Activated CD4-positive, alpha-beta T cell treated with anti-CD3 and anti-CD28 coated beads, Interleukin-2, amount 50 U/mL, for 4 hours (primary cell): ENCODE data around the gene MIB2.
A peak's percentile ranks its signal among the peaks of the same experiment; 100 is the strongest.
"Not testable (repeated sequence)": the region's sequence is repeated elsewhere in the genome, so short reads cannot be mapped to it uniquely, and the experiment has no call there.

ENCODE experiments used
- DNase-seq, 2 experiments: peaks; one replicate each; pipeline ENCODE4 v3.0.0-alpha.2; 2020

Gene MIB2

DNA sequence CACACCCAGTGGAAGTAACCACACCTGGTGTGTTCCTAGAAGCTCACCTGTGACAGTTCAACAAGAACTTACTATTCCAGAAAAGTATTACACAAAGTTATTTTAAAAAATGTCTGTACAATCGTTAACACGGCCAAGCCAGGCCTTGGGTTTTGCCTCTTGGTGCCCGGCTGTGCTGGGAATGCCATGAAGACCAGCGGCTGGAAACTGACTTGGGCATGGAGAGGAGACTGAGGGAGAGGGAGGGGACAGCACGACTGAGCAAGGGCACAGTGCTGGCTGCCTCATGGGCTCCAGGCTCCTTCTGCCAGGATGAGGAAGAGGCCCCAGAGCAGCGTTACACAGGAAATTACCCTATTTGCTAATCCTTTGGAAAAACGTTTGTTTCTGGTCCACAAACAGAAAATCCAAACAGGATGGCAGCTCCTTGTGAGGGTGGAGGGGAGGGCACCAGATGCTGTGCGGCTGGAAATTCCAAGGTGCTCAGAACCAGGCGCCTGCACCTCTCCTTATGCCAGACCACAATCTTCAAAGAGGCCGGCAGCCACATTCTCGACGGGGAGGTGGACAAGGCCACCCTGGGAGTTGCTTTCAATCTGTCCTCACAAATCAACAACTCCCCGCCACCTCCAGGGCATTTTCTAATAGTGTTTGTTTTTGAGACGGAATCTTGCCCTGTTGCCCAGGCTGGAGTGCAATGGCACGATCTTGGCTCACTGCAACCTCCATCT lies 47.7 kb downstream of the MIB2 start:
- DNase-seq = not testable (repeated sequence)

DNA sequence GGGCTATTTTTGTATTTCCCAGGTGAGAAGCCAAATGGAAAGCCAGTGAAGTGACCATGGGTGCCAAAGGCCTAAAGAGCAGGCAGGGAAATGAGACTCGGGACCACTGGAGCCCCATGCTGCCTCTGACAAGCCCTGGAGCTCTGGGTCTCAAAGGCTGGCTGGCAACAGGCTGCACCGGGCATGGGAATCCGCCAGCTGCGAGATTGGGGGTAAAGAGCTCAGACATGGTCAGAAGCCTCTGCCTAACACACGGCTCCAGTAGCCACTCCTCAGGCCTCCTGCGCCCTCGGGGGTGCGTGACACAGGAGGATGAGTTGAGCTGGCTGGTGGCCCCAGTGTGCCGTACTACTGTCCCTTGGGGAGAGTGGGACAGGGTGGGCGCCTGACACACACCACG lies 49.0 kb downstream of the MIB2 start:
- DNase-seq = not testable (repeated sequence)

DNA sequence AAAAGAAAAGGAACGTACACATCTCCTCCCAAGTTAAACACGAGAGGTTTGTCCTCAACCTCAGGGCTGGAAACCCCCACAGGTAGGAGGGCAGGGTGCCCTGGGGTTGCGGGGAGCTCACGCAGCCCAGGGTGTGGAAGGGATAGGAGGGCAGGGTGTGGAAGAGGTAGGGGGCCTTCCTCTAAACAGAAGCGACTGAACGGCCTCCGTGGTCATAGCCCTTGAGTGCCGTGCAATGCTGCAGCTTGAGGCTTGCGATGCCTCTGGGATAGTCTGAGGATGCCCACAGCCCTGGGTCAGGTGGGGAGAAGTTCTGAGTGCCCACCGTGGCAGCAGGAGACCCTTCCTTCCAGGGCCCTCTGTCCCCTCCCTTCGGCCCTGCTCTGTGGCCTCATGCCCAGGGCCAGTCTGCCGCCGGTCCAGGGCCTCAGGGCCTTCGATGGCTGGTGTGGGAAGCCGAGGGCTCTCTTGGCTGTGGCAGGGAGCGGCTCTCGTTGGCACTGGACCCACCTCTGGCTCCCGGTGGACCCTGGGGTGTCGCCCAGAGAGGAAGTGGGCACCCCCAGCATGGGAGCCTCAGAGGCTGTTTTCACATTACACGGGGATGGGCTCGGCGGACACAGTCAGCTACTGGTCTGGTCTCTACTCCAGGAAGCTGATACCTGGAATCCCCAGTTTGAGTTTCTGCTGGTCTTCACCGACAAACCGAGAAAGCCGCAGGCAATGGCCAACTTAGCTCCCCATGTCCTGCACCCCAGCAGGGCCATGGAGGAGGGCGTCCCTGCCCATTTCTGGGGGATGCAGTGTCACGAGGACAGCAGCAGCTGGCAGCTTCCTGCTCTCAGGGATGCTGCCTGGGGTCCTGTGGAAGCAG lies 49.9 kb downstream of the MIB2 start:
- no peak for DNase-seq

DNA sequence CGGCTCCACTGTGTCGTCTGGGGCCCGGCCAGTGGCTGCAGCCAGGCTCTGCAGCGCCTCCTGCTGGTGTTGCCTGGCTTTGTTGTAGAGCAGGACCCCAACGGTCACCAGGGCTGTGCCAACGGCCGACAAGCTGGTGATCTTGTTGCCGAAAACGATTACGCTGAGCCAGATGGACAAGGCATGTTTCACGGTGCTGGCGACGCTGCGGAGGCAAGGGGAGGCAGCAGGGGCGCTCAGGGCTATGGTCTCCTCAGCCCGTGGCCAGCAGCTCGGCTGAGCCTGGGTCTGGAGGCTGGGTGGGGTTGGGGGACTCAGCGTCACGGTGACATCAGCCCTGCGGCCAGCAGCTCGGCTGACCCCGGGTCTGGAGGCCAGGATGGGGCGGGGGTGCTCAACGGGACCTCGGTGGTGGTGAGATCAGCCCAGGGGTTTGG lies 50.5 kb downstream of the MIB2 start:
- peak in 1 of 2 experiments; percentile 29 for DNase-seq

DNA sequence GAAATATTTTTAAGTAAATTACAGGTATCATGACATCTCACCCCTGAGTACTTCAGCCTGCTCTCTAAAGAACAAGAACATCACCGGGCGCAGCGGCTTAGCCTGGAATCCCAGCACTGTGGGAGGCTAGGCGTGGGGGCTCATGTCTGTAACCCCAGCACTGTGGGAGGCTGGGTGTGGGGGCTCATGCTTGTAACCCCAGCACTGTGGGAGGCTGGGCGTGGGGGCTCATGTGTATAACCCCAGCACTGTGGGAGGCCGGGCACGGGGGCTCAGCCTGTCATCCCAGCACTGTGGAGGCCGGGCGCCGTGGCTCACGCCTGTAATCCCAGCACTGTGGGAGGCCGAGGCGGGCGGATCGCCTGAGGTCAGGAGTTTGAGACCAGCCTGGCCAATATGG lies 51.2 kb downstream of the MIB2 start:
- no peak for DNase-seq

DNA sequence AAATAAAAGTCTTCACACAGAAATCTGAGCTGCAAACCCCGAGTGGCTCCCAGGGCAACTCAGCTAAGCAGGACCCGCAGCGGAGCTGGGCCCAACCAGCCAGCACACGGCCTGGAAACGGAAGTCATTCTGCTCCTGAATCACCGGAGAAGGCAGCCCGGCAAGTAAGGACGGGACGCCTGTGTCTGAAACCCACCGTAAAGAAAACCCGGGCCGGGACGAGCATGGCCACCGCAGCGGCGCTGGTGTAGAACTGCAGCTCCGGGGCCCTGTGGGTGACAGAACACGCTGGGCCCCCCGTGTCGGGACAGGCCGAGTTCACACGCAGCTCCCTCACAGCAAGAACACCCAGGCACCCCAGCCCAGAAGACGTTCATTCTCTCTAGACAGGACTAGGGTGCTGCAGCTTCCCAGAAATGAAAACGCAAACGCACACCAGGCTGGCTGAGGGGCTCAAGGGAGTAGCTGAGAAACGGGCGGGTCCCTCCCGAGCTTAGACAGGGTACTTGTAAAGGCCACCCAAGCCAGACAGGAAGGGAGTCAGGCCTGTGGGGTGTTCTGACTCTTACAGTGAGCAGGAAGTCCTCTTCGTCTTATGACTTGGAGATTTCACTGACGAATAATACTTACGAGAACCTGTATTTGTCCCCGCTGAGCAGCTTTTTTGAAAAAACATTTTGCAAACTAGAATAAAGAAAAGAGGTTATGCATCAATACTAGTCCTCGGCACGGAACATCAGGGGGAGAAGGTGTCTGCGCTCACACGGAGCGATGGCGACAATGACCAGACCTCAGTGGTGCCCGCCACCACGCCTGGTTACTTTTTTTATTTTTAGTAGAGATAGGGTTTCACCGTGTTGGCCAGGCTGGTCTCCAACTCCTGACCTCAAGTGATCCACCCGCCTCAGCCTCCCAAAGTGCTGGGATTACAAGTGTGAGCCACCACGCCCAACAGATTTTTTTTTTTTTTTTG lies 54.5 kb downstream of the MIB2 start:
- no peak for DNase-seq

DNA sequence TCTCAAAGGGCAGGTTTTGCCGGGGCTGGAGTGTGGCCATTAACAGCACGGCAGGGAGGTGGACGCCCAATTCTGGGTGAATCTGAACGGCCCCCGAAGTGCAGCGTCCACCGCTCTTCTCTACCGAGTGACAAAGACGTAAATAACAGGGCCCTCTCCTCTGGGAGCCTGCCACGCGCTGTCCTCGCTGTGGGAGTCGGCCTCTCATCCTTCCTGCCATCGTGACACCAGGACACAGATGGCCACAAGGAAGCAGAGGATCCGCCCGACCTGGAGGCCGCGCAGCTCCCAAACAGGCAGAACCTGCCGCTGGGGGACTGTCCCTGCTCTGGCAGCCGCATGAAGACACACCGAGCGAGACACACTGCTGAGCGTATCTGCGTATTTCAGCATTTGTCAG lies 55.6 kb downstream of the MIB2 start:
- DNase-seq = no peak

DNA sequence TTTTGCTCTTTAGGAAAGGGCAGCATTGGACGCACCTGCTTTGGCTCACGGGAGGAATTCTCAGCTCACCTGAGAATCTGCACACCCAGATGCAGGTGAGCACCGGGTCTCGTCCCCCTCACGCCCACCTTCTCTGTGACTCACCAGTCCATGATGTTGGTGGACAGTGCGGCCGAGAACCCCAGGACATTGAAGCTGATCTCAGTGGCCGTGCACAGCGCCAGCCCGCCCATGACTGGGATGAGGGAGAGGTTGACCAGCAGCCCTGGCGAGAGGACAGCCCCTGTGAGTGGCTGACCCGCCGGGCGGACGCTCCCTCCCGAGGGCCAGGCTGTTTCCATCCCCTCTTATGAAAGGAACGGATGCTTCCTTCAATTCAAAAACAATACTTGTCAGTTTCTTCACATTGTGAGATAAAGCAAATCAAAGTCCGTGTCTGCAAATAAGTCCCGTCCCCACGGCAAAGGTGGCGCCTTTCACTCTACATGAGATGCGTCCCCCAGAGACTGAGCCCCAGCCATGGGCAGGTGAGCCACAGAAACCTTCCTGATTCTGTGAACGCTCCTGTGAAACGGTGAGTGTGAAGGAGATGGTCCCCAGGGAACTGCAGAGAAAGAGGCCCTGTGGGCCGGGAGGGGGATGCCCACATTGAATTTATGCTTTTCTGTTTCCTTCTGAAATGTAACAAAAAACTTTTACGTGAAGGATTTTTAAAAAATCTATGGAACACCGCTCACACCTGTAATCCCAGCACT lies 56.2 kb downstream of the MIB2 start:
- no peak for DNase-seq

DNA sequence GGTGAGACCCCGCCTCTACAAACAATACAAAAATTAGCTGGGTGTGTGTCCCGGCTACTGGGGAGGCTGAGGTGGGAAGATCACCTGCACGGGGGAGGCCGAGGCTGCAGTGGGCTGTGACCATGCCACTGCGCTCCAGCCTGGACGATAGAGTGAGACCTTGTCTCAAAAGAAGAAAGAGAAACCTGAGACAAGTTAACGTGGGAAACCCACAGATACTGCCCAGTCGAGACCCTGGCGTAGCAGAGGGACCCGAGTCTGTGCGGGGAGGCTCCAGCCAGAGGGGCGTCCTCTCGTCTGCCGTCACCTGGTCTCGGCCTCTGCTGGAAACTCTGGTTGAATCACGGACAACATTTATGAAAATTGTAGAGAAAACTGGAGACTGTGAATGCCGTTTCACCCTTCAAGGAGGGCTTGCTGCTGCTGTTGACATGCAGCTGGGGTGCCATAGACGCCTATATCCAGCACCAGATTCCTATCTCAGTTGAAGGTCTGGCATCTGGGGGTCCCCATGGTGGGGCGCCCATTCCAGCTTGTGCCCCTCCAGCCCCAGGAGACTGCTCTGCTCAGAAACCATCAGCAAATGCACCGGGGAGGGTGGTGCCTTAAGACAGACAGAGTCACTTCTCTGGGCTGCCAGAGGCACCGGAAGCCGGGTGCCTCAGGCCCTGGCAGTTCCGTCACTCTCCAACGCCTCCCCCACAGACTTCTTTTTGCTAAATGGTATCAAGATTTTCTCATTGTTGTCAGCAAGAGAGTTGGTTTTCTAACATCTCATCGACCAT lies 57.1 kb downstream of the MIB2 start:
- no peak for DNase-seq

DNA sequence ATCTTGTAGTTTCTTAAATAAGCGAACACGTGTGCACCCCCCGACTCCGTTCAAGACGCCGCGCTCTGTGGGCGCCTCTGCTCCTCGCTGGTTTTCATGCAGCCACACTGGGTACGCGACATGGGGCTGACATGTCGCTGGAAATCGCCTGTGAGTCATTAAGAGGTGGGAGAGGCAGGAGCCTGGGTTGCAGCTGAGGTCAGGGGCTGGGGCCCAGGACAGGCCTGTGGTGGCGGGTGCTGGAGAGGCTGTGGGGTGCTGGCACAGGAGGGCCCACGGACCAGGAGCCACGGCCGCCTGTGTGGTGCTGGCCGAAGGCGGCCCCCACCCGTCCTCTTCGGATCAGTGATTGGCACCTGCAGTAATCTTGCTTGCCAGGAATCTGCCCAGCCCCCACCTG lies 59.5 kb downstream of the MIB2 start:
- DNase-seq = not testable (repeated sequence)

DNA sequence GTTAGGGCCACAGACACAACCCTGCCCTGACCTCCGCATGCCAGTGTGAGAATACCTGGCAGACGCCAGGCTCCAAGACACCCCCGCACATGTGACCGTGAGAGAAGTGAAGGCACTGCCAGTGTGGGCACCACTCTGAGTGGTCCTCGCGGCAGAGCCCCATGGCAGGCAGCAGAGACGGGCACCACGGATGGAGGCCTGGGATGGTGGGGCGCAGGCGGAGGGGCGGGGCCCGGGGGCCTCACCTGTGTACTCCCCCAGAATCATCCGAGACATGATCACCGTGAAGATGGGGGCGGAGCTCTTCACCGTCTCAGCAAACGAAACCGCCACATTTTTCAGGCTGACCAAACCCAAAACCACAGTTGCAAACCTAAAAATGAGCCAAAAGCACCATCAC lies 59.9 kb downstream of the MIB2 start:
- DNase-seq = not testable (repeated sequence)

DNA sequence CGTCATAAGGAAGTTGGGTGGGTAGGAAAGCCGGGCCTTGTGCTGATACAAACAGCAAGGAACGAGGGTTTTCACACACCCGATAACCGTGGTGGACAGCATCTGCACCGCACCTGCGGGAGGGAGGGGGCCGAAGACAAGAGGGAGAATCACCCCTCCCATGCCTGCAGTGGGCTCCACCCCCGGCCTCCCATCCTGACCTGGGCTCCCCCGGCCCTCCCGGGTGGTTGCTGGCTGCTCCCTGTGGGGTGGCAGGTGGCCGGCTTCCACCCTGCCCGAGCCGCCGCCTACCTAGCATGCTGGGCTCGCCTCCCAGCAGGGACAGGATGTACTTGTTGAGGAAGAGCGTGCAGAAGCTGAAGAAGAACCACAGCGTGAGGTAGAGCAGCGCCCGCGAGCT lies 60.8 kb downstream of the MIB2 start:
- not testable (repeated sequence) for DNase-seq

DNA sequence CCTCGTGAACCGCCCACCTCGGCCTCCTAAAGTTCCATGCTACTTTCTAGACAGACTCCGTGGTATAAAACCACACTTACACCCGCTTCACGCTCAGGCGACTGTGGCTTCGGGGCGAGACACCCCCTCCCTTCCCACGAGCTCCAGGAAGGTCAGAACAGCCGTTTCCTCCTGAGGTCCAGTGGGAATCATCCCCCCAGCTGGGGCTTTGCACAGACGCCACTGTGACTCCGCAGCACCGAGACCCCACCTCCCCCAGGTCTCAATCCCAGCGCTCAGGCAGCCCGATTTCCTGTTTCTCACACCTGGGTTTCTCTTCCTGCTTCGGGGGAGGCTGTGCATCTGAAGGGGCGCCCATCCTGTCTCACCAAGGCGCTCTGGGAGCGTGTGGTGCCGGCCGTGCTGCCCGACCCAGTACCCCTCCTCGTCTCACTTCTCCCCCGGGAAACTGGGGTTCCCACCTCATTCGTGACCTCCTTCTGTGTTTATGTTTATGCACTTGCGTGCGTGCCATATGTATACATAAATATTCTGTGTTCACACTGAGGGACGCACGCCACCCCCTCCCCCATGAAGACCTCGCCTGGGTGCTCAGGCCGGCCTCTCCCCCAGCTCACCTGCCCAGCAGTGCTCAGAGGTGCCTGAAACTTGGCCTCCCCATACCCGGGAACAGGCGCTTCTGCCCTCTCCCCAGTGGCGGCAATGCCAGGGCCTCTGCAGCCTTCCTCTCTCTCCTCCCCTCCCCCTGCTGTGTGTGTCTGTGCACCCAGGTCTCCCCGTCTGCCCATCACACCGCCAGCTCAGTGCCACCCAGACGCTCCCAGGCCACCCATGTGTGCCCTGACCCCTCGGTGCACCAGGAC lies 62.6 kb downstream of the MIB2 start:
- peak; percentile 26 to 44 for DNase-seq

DNA sequence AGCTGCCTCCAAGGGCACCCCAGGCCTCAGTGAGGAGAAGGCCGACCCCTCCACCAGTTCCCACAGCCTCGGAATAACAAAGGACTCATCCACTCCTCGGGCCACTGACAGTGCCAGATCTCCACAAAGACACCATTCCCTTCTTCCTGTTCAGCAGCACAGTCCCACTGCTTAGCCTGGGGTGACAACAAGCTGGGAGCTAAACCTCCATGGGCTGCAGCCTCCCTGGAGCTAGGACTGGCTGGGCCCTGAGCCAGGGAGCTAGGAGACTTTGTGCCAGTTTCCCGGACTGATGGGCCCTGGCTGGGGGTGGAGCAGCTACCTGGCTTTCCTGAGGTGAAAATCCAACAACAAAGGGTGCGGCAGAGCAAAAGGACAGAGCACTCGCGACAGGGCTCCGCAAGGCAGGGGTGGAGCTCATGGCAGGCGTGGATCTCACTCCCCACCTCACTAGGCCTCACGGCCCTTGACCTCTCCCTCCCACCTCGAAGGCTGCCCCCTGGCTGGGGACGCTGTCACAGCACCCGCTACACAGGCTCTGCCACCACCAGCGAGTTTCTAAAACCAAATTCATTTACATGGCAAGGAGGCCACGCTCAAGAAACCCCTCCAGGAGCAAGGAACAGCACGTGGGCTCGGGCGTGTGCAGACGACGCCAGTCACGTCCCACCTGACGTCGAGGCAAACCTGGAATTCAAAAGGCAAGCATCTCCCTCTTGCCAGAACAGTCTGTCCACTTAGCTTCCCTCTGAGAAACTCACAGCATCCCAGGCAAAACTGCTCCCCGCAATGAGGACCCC lies 63.5 kb downstream of the MIB2 start:
- no peak for DNase-seq
